Measurements from ENCODE around the gene TNKS2.
"Not testable (repeated sequence)": the region's sequence is repeated elsewhere in the genome, so short reads cannot be mapped to it uniquely, and the experiment has no call there.

Gene TNKS2

GRCh38 chr10:91797874-91798648 lies at the start of gene TNKS2:
TSS of gene TNKS2 (plus strand) at chr10:91798426. CDS start at chr10:91798691, 265 bp downstream.
- DNase-seq = peak; percentile 98

GRCh38 chr10:91749592-91749991 lies 48.6 kb upstream of the TNKS2 start:
- DNase-seq = not testable (repeated sequence)

GRCh38 chr10:91756286-91756685 lies 41.9 kb upstream of the TNKS2 start:
- DNase-seq = peak; percentile 27

DNA sequence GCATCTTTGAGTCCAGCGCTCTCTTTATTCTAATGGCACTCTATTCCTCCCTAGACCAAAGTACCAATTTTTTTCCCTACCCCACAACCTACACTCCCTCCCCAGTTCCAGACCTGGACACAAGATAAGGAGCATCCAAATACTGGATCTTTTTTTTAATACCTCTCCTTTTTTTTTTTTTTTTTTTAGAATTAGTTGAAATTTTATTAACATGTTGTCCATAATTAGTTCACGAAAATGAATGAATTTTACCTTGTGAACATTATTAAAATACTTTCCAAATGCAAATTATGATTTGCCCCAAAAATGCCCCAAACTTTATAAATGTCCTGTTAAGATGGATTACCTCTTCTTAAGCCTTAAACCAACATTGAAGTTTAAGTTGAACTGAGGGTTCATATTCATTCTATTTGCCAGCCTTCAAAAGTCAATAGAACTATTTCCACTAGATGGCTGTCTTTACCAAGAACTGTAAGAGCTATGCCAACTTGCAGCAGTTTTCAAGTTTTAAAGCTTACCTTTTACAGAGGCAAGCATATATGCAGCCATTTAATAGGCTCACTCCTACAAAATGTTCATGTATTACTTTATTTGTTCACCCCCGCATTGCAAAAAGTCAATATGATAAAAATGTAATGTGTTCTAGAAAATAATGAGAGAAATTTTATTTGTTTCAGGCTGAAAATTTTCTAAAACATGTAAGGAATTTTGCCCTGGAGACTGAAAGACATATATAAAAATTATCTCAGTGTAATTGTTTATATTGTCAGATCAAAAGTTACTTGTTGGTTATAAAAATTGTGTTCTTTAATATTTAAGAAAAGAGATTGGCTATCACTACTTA lies 39.7 kb upstream of the TNKS2 start:
- peak; percentile 82 for DNase-seq

DNA sequence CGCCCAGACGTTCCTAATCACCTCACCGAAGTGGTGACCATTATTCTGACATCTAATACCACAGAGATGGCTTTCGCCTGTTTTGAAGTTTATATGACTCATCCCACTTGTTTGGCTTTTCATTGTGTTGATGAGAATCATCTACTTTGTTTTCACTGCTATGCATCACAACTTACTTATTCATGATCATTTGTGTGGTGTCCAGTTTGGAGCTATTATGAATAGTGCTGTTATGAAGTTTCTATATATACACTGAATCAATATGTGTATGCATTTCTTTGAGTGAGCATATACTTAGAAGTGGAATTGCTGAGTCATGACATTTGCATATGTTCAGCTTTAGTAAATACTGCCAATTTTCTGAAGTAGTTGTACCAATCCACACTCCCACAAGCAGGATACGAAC lies 38.6 kb upstream of the TNKS2 start:
- peak; percentile 31 for DNase-seq

DNA sequence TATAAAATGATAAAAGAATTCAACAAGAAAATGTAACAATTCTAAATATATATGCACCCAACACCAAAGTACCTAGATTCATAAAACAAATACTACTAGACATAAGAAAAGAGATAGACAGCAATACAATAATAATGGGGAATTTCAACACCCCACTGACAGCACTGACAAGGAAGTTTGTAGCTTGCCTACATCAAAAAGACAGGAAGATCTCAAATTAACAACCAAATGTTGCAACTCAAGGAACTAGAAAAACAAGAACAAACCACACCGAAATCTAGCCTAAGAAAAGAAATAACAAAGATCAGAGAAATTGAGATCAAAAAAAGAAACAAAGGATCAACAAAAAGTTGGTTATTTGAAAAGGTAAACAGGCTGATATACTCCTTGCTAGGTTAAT lies 36.5 kb upstream of the TNKS2 start:
- DNase-seq = no peak

DNA sequence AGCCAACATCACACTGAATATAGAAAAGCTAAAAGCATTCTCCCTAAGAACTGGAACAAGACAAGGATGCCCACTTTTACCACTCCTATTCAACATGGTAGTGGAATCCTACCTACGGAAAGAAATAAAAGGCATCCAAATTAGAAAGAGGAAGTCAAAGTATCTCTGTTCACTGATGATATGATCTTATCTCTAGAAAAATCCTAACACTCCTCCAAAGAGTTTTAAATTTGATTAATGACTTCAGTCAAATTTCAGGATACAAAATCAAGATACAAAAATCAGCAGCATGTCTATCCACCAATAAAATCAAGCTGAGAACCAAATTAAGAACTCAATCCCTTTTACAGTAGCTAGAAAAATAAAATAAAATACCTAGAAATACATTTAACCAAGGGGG lies 35.3 kb upstream of the TNKS2 start:
- peak; percentile 28 for DNase-seq

GRCh38 chr10:91766676-91767075 lies 31.6 kb upstream of the TNKS2 start:
- no peak for DNase-seq

DNA sequence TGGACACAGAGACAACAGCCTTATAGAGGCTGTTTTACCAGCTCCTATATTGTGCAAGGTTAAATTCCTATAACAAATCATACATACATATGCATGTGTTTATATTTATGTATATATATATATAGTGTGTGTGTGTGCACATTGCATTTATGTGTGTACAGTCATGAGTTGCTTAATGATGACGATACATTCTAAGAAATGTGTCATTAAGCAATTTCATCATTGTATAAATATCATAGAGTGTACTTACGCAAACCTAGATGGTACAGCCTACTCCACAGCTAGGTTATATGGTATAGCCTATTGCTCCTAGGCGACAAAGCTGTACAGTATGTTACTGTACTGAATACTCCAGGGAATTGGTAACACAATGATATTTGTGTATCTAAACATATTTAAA lies 30.1 kb upstream of the TNKS2 start:
- DNase-seq = no peak

DNA sequence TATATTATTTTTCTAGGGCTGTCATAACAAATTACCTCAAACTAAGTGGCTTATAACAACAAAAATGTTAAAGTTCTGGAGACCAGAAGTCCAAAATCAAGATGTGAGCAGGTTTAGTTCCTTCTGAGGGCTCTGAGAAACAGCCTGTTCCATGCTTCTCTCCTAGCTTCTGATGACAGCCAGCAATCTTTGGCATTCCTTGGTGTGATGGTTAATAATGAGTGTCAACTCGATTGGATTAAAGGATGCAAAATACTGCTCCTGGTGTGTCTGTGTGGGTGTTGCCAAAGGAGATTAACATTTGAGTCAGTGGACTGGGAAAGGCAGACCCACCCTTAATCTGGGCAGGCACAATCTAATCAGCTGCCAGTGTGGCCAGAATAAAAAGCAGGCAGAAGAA lies 26.3 kb upstream of the TNKS2 start:
- no peak for DNase-seq

DNA sequence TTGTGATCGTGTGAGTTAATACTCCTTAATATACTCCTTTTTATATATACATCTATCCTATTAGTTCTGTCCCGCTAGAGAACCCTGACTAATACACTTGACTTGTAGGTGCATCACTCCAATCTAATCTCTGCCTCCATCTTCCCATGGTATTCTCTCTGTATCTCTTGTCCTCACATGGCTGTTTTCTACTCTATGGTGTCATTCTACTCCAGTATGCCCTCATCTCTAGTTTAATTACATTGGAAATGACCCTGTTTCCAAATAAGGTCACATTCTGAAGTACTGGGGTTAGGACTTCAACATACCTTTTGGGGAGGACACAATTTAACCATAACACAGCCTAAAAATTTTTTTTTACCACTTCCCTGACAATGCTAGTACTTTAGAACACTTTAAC lies 25.8 kb upstream of the TNKS2 start:
- no peak for DNase-seq

- no peak for DNase-seq
Measured at GRCh38 chr10:91772869-91773268, 25.4 kb upstream of the TNKS2 start.

DNA sequence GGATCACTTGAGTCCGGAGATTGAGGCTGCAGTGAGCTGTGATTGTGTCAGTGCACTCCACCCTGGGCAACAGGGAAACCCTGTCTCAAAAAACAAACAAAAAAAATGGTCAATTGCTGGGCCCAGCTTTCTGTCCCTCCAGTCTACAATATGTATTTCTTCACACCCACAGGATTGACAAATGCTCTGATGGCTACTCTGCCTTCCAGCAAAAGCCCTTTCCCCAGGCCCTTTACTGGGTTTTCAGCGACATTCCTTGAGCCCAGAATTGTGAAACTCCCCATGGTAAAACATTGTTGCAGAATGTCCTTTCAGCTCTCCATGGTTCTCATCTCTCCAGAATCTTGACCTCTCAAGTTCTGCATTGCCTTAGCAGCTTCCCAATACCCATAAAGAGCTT lies 23.7 kb upstream of the TNKS2 start:
- DNase-seq = no peak

DNA sequence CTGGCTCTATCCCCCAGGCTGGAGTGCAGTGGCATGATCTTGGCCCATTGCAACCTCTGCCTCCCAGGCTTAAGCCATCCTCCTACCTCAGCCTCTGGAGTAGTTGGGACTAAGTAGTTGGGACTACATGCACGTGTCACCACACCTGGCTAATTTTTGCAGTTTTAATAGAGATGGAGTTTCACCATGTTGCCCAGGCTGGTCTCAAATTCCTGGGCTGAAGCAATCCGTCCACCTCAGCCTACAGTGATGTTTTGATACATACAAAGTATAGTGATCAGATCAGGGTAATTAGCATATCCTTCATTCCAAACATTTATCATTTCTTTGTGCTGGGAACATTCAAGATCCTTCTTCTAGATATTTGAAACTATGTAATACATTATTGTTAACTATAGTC lies 22.5 kb upstream of the TNKS2 start:
- DNase-seq = no peak

DNA sequence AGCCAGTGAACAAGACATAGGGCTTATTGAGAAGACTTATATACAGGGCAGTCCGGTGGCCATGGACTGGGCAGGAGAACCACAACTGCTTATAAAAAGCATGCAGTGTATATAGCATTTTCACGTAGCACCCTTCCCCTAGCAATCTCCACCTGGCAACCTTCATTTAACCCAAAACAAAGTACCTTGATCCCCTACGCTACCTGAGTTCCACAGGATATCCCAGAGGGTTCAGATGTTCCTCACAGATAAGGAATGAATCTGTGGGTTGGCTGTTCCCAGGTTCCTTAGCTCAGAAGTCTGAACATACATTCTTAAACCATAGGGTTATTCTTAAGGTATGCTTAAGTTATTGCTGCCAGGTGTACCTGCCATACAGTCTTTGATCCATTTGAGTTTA lies 22.0 kb upstream of the TNKS2 start:
- no peak for DNase-seq

DNA sequence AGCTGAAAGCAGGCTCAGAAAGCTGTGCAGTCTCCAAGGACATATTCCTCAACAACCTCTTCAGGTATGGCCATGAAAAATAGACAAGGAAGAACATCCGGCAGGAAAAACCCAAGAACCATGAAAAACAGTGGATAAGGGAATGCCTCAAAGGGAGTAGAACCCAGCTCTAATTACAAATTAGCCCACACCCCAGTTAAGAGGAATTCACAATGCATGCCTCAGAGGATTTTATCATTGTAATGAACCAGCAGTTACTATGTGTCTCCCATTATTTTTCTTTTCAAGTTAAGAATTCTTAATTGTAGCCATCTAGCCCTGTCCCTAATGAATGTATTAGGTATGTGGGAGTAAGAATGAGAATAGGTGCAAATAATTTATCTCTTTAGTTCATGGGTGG lies 19.7 kb upstream of the TNKS2 start:
- DNase-seq = no peak

- DNase-seq = no peak
Measured at GRCh38 chr10:91779011-91779605, 19.1 kb upstream of the TNKS2 start.

GRCh38 chr10:91782539-91782938 lies 15.7 kb upstream of the TNKS2 start:
- DNase-seq = no peak

DNA sequence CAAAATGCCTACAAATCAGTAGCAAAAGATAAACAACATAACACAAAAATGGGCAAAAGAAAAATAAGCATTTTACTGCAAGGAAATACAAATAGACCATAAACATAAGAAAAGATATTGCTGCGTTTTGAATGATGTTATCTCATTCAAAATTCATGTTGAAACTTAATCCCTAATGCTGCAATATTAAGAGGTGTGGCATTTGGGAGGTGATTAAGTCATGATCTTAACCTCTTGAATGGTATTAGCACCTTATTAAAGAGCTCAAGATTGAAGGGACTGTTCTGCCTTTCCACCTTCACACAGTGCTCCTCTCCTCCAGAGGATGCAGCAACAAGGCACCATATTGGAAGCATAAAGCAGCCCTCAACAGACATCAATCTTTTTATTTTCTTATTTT lies 12.4 kb upstream of the TNKS2 start:
- DNase-seq = no peak

DNA sequence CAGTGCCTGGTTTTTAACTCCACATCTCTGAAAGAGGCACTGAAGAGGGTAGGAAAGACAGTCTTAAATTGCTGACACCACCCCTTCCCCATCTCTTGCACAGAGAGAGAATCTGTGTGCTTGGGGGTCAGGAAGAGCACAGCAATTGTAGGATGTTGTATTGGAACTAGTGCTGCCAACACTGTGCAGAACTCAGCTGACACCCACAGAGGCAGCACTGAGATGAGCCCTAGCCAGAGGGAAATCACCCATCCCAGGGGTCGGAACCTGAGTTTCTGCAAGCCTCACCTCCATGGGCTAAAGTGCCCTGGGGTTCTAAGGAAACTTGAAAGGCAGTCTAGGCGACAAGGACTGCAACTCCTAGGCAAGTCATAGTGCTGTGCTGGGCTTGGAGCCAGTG lies 11.0 kb upstream of the TNKS2 start:
- no peak for DNase-seq

DNA sequence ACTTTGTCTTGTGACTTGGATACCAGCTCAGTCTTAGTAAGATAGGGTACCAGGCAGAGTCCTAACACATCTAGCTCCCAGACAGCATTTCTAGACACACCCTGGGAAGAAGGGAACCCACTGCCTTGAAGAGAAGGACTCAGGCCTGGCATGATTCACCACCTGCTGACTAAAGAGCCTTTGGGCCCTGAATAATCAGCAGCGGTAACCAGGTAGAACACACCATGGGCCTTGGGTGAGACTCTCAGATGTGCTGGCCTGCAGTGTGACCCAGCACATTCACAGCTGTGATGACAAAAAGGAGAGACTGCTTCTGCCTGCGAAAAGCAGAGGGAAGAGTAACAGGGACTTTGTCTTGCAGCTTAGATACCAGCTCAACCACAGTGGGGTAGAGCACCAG lies 10.4 kb upstream of the TNKS2 start:
- DNase-seq = no peak

DNA sequence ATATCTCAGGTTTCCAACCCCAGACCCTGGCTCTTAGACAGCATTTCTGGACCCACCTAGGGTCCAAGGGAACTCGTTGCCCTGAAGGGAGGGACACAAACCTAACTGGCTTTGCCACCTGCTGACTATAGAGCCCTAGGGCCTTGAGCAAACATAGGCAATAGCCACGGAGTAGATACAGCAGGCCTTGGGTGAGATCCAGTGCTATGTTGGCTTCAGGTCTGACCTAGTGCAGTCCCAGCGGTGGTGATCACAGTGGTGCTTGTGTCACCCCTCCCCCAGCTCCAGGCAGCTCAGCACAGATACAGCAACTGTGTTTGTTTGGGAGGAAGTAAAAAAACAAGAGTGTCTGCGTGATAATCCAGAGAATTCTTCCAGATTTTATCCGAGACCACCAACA lies 9.7 kb upstream of the TNKS2 start:
- DNase-seq = no peak

DNA sequence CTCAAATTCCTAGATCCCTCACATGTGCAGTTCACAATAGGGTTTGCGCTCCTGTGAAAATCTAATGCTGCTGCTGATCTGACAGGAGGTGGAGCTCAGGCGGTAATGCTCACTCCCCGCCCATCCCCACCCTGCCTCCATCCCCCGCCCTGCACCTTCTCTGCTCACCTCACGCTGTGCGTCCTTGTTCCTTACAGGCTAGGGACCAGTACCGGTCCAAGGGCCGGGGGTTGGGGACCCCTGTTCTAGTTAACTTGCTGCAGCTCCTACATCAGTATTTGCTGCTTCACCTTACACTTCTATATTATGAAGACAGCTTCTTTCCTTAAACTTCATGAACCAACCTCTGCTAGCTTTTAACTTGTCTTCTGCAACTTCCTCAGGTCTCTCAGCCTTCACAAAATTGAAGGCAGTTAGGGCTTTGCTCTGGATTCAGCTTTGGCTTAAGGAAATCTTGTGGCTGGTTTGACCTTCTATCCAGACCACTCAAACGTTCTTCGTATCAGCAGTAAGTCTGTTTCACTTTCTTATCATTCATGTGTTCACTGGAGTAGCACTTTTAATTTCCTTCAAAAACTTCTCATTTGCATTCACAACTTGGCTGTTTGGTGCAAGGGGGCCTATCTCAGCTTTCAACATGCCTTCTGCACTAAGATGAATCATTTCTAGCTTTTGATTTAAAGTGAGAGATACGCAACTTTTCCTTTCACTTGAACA lies 1.7 kb upstream of the TNKS2 start:
- DNase-seq = peak; percentile 78
